GM18505 (cell line): ENCODE data around the gene RNF169.

ENCODE experiments used
- ATAC-seq: cut with Tn5 transposase; IDR thresholded peaks from one replicate; pipeline ENCODE4 v1.9.1; 2021; ENCODE audit not compliant: unreplicated experiment
- POLR2A ChIP-seq: IDR thresholded peaks from 4 replicates; pipeline ENCODE4 v1.6.1; 2011; ENCODE audit warnings: borderline replicate concordance; ENCODE audit not compliant: insufficient read depth, insufficient read length; ENCODE audit errors: extremely low read depth

Gene RNF169

DNA sequence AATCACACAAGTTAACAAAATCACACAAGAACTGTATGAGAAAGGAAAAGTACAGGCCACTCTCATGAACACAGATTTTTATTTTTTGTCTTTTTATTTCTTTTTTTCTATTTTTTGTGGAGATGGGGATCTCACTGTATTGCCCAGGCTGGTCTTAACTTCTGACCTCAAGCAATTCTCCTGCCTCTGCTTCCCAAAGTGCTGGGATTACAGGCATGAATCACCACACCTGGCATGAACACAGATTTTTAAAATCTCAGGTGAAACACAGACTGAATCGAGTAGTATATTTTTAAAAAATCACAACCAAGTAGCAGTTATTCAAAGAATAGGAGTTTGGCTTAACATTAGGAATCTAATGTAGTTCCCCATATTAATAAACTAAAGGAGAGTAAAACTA, 18.3 kb downstream of the RNF169 start:
- no peak for ATAC-seq

DNA sequence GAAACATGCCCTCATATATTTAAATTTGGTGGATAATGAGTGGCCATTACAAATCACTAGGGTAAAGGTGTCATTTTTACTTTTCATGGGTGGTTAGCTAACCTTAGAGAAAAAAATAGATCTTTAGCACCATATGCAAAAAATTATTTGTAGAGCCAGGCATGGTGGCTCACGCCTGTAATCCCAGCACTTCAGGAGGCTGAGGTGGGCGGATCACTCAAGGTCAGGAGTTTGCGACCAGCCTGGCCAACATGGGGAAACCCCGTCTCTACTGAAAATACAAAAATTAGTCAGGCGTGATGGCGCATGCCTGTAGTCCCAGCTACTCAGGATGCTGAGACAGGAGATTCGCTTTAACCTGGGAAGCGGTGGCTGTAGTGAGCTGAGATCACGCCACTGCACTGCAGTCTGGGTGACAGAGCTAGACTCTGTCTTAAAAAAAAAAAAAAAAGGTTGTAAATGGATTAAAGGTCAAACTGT, 19.6 kb downstream of the RNF169 start:
- peak; percentile 67 for ATAC-seq

More for the DNA sequence above, 18.3 kb downstream of the RNF169 start:
- no peak for TF ChIP-seq POLR2A

DNA sequence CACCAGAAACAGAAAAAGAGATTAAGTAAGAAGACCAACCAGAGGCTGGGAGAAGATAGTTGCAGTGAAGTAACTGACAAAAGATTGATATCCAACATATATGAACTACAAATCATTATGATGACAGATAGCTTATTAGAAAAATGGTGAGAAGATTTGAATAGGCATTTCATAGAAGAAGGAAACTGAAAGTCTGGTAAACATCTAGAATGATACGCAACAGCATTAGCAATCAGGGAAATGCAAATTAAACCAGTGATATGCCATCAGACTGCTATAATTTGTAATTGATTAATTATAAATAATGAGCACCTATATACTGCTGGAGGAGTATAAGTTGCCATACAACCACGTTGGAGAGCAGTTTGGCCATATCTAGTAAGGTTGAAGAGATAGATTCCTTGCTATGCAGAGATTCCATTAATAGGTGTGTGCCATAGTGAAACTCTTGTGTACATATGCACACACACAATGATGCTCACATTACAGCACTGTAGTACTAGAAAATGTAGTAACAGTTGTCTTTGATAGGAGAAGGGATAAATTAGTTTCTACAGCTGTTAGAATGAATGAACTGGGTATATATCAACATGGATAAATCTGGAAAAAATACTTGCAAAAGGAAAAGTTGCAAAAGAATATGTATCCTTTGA, 20.5 kb downstream of the RNF169 start:
- TF ChIP-seq POLR2A, result no peak
- no peak for ATAC-seq

DNA sequence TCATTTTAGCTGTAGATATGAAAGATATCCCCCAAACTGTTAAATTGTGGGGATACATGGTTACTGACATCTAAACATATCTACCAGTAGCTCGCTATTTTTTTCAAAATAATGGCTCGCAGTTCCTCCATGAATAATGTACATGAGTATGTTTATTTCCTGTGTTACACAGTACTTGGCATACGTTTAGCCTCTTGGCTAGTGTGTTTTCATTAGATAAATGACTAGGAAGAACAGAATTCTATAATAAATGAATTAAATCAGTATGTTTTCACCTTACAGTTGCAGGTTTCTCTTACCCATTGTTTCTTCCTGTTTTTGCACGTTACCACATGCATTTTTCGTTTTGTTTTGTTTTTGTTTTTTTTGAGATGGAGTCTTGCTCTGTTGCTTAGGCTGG, 21.8 kb downstream of the RNF169 start:
- TF ChIP-seq POLR2A, result no peak
- no peak for ATAC-seq

DNA sequence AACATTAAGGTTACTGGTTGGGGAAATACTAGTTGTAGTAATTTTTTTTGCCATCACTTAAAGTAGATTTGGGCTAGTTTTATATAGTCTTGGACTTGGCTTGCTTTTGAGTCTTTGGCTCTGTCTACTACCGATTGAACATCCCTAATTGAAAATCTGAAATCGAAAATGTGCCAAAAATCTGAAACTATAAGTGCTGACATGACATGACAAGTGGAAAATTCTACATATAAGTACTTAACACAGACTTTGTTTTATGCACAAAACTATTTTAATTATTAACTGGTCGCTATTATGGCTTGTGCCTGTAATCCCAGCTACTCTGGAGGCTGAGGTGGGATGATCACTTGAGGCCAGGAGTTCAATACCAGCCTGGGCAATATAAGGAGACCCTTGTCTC, 22.5 kb downstream of the RNF169 start:
- ATAC-seq, result no peak
- TF ChIP-seq POLR2A, result no peak

DNA sequence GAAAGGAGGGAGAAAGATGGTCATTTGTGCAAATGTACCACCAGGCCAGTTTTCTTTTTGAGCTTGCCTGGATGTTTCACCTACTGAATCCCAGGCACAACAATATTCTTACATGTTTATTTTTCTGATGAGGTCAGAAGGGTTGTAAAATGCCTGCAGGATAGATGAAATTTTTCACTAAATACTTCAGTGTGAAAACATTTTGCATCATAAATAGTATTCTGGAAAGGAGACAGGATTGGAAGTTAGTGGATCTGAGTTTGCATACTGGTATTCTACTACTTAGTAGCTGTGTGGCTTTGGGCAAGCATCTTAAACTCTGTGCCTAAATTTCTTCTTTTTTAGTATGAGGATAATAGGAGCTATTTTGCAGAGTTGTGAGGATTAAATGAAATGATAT, 24.8 kb downstream of the RNF169 start:
- ATAC-seq, result no peak

DNA sequence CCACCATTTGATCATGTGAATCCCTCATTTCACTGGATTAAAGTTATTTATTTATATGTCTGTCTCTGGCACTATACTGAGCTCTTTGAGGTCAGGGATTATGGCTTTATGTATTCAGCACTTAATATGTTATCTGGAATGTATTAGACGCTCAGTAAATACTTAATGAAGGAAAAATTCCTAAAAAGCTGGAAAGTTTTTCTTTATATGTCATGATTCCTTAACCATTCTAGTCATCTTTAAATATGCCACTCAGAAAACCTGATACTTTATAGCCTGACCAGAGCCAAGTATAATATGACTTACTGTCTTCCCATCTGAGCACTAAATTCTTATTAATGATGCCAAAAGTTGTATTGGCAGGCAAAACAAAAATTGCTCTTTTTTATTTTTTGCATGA, 27.1 kb downstream of the RNF169 start:
- no peak for ATAC-seq
- no peak for TF ChIP-seq POLR2A

More for the DNA sequence above, 24.8 kb downstream of the RNF169 start:
- TF ChIP-seq POLR2A, result no peak

DNA sequence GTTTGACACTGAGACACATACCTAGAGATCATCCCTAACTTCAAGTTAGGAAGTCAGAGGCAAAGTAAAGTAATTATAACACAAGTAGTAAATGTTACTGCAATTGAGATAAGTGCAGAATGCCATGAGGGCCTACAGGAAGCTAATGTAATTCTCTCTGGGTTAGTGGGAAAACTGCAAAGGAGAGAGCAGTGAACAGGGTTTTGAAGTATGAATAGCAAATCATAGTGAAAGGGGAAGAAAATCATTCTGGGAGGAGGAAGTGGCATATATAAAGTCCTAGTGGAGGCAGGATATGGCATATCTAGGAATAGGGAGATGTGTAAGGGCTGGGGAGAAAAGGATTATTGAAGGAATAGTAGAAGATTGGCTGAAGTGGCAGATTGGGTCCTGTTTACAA, 27.9 kb downstream of the RNF169 start:
- no peak for ATAC-seq
- no peak for TF ChIP-seq POLR2A

DNA sequence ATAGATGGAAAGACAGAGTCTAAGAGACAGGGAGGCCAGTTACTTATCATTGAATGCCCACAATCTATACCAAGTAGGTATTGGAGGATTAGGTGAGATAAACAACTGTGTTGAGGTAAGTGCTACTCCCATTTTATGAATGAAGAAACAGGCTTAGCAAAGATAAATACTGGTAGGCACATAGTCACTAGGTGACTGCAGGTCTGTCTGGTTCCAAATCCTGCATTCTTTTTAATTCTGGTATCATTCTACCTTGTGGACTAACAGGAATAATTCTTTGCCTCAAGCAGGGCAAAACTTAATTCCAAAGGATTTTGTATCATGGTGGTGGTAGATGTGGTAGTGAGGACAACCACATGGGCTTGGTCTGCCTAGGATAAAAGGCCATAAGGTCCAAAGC, 28.4 kb downstream of the RNF169 start:
- no peak for TF ChIP-seq POLR2A
- ATAC-seq, result no peak

DNA sequence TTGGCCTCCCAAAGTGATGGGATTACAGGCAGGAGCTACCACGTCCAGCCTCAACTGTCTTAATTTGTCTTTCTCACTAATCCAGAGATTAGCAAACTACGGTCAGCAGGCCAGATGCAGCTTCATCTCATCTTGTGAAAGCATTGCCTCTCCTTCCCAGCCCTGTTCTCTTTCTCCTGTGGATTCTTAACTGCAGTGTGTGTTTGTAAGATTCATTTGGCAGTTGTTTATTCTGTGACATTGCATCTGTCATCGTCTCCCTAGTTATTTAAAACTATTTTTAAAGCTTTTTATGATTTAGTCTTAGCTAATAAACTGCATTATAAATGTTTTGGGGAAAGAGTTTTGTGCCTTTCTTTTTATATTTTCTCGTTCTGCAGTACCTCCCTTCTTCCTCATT, 29.2 kb downstream of the RNF169 start:
- TF ChIP-seq POLR2A, result no peak
- ATAC-seq, result no peak

DNA sequence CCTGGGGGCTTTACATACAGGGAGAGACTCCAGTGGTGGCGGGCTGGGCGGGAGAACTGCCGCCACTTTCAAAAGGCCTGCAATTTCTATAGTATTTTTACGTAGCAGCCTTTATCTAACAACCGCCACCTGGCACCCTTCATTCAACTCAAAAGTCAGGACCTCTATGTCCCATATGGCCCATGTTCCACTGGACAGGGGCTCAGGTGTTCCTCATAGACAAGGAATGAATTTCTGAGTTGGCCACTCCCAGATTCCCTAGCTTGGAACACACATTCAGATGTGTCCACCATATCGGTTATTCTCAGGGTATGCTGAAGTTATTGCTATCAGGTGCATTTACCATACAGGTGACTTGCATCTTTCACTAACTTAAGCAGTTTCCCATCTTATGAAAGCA, 29.9 kb downstream of the RNF169 start:
- no peak for ATAC-seq
- TF ChIP-seq POLR2A, result no peak

DNA sequence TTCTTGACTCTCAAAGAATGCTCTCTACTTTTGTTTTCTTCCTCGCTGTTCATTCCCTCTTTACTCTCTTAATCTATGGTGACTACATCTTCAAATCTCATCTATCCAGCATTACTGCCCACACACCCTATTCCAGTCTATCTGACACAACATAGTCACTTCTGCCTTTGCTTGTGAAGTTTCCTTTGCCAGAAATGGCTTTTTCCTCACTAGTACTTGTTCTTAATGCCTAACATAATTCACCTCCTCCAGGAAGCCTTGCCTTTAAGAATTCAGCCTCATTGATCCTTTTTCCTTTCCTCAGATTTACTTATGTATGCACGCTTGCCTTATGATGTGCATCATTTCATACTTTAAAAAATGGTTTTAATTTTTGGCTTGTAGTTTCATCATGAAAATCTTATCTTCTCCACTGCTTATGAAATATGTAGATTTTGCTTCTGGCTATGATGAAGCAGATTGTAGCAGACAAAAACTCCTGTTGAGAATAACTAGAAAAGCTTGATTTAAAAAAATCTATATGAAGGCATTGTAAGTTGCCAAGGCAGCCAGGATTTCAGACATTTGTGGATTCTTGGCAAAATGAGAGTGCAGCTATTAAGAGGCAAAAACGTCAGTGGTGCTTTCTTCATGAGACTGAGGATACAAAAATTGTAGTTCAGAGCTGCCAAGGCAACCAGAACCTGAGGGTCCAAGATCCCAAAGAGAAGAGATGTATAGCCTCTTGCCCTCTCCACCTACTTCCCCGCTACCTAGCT, 31.8 kb downstream of the RNF169 start:
- ATAC-seq, result no peak
- no peak for TF ChIP-seq POLR2A

DNA sequence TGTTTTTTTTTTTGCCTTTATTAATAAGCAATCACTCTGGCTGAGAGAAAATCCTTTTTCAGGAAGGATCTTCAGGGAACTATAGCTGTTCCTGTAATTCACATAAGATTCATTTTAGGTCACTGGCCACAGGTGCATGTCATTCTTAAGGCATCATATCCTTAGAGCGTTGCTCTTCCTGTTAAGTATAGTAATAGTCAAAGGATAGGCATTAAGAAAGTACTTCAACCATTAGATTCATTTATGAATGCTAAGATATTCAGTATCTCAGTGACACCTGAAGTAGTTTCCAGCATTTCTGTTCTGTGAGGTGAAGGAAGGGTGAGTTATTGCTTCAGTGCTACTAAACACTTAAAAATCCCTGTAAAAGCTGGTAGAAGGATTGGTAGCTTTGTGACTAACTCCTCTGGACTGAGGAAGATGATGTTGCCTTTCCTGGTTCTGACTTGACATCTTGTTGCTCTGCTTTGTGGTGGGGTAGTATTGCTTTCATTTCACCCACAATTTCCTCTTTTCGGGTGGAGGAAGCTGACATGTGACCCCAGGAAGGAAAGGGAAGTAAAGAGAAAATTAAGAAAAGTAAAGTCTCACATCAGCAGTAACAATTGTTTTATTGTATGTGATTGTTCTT, 34.7 kb downstream of the RNF169 start:
- no peak for TF ChIP-seq POLR2A
- peak; percentile 83 for ATAC-seq

DNA sequence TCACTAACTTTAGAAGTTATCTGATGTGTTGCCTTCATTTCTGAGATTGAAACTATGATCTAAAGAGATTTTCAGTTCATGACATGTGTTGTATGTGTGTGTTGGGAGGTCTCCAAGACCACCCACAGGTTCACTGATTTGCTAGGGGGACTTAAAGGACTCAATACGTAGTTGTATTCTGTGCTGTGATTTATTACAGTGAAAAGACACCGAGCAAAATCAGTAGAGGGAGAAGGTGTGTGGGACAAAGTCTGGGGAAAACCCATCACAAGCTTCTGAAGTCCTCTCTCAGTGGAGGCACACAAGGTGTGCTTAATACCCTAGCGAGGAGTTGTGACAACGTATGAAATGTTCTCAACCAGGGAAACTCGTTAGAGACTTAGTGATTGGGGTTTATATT, 35.6 kb downstream of the RNF169 start:
- peak; percentile 49 for ATAC-seq
- TF ChIP-seq POLR2A, result no peak
